ENCODE results near the gene ERAS. TPM values are rescaled to one million over a fixed set of nuclear protein-coding genes. Genes with fewer than 3 reads are reported as not detected.

Gene ERAS
- total RNA-seq, 1 experiment from 2014 or later = 0.23 TPM

DNA sequence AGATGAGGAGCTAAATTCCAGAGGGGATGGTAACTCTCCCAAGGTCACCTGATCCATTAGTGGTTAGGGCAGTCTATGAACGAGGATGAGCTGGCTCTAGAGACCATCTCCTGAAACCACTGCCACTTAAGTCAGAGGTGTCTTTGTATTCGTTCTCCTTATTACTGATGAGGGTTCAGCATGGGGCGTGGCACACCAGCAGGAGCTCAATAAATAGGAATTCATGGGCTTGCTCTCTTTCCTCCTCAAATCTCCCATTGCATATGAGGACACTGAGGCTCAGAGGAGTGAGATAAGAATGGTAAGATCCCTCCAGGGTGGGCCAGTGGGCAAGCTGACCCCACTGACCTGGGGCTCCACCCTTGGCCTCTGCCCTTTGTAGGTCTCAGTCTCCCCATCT, 41.6 kb upstream of the ERAS start:
- Histone ChIP-seq H3K4me1 (ENCODE audit: control insufficient read depth, insufficient read depth, low read length) (no peaks in the 10 kb centered on the region), H3K36me3 (ENCODE audit: control insufficient read depth, insufficient read depth, low read length) (no peaks in the 10 kb centered on the region), H3K27ac (ENCODE audit: low read length) (no peak overlapping the region), H3K4me3 (ENCODE audit: low read depth in 2 of 2, low read length in 2 of 2) (no peak overlapping the region), H3K9me3 (ENCODE audit: control insufficient read depth, insufficient read depth, low read depth, low read length) (no peaks in the 10 kb centered on the region), H3K27me3 (ENCODE audit: control insufficient read depth, insufficient read depth, low read length) (no peaks in the 10 kb centered on the region)
- ChIA-PET CTCF (no interaction called here), POLR2A (no interaction called here)
- in situ Hi-C loops (cut with HindIII; ENCODE audit: low pct_unique_long_range_greater_than_20kb, low sequenced_read_pairs) = no loop called here
- DNase-seq (ENCODE audit: low read depth, low spot score) (no peak), ATAC-seq (no peak)
- TF ChIP-seq, protein P1, sequence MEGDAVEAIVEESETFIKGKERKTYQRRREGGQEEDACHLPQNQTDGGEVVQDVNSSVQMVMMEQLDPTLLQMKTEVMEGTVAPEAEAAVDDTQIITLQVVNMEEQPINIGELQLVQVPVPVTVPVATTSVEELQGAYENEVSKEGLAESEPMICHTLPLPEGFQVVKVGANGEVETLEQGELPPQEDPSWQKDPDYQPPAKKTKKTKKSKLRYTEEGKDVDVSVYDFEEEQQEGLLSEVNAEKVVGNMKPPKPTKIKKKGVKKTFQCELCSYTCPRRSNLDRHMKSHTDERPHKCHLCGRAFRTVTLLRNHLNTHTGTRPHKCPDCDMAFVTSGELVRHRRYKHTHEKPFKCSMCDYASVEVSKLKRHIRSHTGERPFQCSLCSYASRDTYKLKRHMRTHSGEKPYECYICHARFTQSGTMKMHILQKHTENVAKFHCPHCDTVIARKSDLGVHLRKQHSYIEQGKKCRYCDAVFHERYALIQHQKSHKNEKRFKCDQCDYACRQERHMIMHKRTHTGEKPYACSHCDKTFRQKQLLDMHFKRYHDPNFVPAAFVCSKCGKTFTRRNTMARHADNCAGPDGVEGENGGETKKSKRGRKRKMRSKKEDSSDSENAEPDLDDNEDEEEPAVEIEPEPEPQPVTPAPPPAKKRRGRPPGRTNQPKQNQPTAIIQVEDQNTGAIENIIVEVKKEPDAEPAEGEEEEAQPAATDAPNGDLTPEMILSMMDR (IDR thresholded peaks at IDR 0.05) = no peak
- TF ChIP-seq POLR2AphosphoS5 (IDR thresholded peaks at IDR 0.05; ENCODE audit: low read depth, low read length) = no peak
- intact Hi-C loops (cut with micrococcal nuclease; ENCODE audit: unreplicated experiment) = no loop called here
- BruUV-seq (replicated peaks) = no TSS peak

DNA sequence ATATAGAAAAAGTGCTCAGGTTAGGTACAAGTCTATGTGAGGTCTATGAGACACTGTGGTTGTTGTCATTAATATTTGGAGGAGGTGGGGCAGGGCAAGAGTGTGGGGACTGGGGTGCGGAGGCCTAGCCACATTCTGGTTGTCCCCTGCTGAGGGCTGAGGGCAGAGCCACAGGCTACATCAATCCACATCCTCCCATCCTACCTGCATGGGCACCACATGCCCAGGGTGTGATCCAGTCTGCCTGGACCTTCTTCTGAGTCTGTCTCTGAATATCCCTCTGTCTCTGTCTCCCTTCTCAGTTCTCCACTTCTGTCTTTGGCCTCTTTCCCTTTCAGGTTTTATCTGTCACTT, 41.1 kb upstream of the ERAS start:
- in situ Hi-C loops (cut with HindIII; ENCODE audit: low pct_unique_long_range_greater_than_20kb, low sequenced_read_pairs) = no loop called here

More for the DNA sequence above, 41.1 kb upstream of the ERAS start:
- no peaks in the 10 kb centered on the region for H3K9me3 ChIP-seq (ENCODE audit: control insufficient read depth, insufficient read depth, low read depth, low read length)
- no peak overlapping the region for H3K27ac ChIP-seq (ENCODE audit: low read length)
- no peaks in the 10 kb centered on the region for H3K36me3 ChIP-seq (ENCODE audit: control insufficient read depth, insufficient read depth, low read length)
- H3K4me1 ChIP-seq (ENCODE audit: control insufficient read depth, insufficient read depth, low read length) = no peaks in the 10 kb centered on the region
- intact Hi-C loops (cut with micrococcal nuclease; ENCODE audit: unreplicated experiment) = no loop called here
- no peak overlapping the region for H3K4me3 ChIP-seq (ENCODE audit: low read depth in 2 of 2, low read length in 2 of 2)
- ATAC-seq (no peak), DNase-seq (ENCODE audit: low read depth, low spot score) (no peak)
- no TSS peak for BruUV-seq (replicated peaks)
- ChIA-PET POLR2A (no interaction called here), CTCF (no interaction called here)
- H3K27me3 ChIP-seq (ENCODE audit: control insufficient read depth, insufficient read depth, low read length) = no peaks in the 10 kb centered on the region
- TF ChIP-seq, protein P2, sequence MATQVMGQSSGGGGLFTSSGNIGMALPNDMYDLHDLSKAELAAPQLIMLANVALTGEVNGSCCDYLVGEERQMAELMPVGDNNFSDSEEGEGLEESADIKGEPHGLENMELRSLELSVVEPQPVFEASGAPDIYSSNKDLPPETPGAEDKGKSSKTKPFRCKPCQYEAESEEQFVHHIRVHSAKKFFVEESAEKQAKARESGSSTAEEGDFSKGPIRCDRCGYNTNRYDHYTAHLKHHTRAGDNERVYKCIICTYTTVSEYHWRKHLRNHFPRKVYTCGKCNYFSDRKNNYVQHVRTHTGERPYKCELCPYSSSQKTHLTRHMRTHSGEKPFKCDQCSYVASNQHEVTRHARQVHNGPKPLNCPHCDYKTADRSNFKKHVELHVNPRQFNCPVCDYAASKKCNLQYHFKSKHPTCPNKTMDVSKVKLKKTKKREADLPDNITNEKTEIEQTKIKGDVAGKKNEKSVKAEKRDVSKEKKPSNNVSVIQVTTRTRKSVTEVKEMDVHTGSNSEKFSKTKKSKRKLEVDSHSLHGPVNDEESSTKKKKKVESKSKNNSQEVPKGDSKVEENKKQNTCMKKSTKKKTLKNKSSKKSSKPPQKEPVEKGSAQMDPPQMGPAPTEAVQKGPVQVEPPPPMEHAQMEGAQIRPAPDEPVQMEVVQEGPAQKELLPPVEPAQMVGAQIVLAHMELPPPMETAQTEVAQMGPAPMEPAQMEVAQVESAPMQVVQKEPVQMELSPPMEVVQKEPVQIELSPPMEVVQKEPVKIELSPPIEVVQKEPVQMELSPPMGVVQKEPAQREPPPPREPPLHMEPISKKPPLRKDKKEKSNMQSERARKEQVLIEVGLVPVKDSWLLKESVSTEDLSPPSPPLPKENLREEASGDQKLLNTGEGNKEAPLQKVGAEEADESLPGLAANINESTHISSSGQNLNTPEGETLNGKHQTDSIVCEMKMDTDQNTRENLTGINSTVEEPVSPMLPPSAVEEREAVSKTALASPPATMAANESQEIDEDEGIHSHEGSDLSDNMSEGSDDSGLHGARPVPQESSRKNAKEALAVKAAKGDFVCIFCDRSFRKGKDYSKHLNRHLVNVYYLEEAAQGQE (IDR thresholded peaks at IDR 0.05; ENCODE audit: insufficient read depth in 1 of 2, low read depth in 2 of 2, low read length in 1 of 2) = no peak
- TF ChIP-seq, protein P1 (IDR thresholded peaks at IDR 0.05) = no peak
- no peak for TF ChIP-seq POLR2AphosphoS5 (IDR thresholded peaks at IDR 0.05; ENCODE audit: low read depth, low read length)
- no peak for TF ChIP-seq TCF7L2 (IDR thresholded peaks at IDR 0.05; ENCODE audit: low read depth, low read length)
- no peak for TF ChIP-seq SIN3A (IDR thresholded peaks at IDR 0.05; ENCODE audit: borderline replicate concordance, insufficient read depth, low read depth, low read length)

Data from Panc1 (cell line).